GM19452 (cell line): ENCODE data around the gene AVEN.

Experiments
- ATAC-seq: cut with Tn5 transposase; IDR thresholded peaks from one replicate; pipeline ENCODE4 v1.9.1; 2021; ENCODE audit not compliant: unreplicated experiment

AVEN gene

DNA sequence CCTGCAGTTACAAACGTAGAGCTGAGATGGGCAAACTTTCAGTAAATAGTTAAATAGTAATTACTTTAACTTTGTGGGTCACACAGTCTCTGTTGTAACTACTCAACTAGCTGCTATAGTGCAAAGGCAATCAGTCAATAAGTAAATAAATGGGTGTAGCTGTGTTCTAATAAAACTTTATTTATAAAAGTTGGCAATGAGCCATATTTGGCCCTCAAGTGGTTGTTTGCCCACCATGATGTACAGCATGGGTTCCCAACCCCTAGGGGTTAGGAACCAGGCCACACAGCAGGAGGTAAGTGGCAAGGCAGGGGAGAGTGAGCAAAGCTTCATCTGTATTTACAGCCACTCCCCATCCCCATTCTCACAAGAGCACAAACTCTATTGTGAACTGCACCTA lies 115.6 kb downstream of the AVEN start:
- ATAC-seq, result no peak

DNA sequence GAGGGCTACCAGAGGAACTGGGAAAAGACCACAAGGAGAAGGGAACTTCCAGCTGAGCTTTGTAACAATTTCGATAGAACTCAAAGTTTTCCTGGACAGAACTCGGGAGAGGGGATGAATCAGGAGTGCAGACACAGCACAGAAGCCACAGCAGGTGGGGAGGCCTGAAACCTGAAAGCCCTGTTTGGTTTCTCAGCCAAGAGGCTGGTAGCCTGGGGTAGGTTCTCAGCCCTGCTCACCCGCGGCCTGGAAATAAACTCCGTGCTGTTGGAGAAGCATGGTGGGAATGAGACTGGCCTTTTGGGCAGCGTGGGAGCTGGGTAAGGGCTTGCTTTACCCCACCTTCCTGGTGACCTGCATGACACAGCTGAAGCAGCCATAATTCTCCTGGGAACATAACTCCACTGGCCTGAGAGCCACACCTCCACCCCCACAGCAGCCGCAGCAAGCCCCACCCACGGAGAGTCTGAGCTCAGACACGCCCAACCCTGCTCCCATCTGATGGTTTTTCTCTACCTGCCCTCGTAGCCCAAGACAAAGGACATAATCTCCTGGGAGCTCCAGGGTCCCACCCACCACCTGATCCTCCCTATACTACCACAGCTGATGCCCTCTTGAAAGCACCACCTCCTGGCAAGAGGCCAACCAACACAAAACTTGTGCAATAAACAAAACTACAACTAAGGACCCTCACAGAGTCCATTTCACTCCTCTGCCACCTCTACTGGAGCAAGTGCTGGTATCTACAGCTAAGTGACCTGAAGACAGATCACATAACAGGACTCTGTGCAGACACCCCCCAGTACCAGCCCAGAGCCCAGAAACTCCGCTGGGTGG lies 123.2 kb downstream of the AVEN start:
- no peak for ATAC-seq

- no peak for ATAC-seq
Measured at GRCh38 chr15:33913459-33913858, 125.5 kb downstream of the AVEN start.

DNA sequence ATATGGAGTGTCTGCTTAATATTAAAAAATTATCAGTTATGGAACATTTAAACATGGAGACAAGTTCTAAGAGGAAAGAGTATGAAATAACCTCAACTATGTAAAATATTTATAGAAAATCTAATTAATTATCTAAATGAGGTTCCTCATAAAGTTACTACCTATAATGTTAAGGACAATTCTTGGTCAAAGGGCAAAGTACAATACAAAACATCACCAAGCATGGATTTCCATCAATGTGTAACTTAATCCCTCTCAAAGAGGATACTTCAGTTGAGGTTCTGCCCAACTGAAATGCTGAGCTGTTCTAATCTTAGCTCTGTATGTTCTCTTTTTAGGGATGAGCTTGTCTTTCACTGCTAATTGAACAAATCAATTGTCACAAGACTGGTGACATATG lies 126.7 kb downstream of the AVEN start:
- ATAC-seq, result no peak

- no peak for ATAC-seq
Measured at GRCh38 chr15:33910741-33911140, 128.3 kb downstream of the AVEN start.

DNA sequence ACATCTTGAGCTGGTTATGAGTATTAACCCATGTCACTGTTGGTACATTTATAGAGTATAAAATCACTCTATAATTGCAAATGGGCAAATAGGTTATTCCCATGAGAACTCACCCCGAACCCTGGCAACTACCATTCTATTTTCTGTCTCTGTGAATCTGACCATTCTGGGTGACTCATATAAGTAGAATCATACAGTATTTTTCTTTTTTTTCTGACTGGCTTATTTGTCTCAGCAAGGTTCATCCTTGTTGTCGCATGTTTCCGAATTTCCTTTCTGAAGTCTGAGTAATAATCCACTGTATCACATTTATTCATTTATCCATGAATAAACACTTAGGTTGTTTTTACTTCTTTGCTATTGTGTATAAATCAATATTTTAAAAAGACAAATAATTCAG lies 130.6 kb downstream of the AVEN start:
- no peak for ATAC-seq

DNA sequence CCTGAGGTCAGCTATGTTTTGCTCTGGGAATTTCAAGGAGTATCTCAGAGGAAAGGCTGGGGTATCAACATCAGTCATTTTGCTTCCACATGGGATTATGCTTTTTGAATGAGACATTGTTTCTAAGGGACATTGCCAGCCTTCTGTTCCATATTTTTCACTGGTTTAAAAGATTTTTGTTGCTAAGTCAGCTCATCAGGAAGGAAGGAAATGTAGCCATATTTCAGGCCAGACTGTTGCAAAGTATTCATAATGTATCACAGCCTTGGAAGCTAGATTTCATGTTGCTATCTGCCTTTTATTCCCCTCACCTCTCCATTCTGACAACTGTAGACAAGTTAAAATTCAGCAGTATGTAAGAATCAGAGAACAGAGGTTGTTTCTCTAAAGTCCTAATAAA lies 131.7 kb downstream of the AVEN start:
- no peak for ATAC-seq

GRCh38 chr15:33903661-33904060 lies 135.3 kb downstream of the AVEN start:
- ATAC-seq, result no peak

- no peak for ATAC-seq
Measured at GRCh38 chr15:33902043-33902442, 137.0 kb downstream of the AVEN start.

GRCh38 chr15:33894193-33894592 lies 144.8 kb downstream of the AVEN start:
- ATAC-seq, result peak; percentile 62

- no peak for ATAC-seq
Measured at GRCh38 chr15:33888176-33888575, 150.8 kb downstream of the AVEN start.

DNA sequence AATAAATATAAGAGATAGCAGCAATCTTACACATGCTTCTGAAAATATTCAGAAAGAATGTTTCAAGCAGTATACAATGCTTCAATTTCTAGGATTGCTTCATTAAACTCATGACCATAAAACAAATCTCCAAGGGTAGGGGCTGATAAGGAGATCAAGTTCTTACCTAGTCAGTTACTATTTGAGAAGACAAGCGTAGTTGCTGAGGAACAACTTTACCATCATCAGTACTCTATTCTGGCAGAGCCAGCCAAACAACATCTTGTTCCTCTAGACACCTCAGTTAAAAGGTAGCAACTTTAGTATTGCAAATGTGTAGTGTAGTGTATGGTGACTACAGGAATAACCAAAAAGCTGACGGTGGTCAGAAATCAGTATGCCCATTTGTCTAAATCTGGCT lies 156.1 kb downstream of the AVEN start:
- ATAC-seq, result no peak

GRCh38 chr15:33874156-33874555 lies 164.8 kb downstream of the AVEN start:
- ATAC-seq, result no peak

GRCh38 chr15:33872416-33873106 lies 166.4 kb downstream of the AVEN start:
- no peak for ATAC-seq

DNA sequence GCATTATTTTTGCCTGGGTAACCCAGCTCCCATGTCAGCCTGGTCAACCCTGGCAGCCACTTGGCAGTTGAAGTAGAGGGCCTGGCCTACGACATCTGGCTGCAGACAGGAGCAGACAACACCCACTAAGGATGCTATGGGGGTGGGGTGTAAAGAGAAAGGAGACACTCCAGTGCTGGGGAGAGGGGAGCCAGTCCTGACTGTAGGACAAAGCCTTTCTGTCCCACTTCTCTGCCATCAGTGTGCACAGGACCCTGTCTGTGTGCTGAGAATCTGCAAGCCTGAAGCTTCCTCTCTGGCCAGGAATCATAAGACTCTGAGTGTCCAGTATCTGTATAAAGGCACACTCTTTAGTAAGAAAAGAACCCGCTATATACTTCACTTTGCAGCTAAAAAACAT lies 167.0 kb downstream of the AVEN start:
- no peak for ATAC-seq

- ATAC-seq, result no peak
Measured at GRCh38 chr15:33866101-33866737, 172.8 kb downstream of the AVEN start.

DNA sequence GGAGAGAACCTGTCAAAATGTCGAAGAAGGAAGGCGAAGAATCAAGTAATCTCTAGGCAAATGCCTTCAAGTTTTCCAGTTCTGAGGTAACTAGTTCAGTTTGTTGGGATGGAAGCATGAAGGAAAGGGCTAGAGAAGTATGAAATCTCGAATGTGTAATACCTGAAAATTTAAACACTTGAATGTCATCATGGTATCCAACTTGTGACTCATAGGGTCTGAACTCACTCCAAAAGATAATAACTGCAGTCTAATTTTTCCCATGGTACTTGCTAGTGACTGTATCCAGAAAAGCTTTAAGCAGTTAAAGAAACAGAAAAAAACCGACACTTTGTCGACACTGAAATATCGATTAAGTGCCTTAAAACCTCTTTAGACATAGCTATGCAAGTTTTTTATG lies 173.6 kb downstream of the AVEN start:
- ATAC-seq, result no peak

DNA sequence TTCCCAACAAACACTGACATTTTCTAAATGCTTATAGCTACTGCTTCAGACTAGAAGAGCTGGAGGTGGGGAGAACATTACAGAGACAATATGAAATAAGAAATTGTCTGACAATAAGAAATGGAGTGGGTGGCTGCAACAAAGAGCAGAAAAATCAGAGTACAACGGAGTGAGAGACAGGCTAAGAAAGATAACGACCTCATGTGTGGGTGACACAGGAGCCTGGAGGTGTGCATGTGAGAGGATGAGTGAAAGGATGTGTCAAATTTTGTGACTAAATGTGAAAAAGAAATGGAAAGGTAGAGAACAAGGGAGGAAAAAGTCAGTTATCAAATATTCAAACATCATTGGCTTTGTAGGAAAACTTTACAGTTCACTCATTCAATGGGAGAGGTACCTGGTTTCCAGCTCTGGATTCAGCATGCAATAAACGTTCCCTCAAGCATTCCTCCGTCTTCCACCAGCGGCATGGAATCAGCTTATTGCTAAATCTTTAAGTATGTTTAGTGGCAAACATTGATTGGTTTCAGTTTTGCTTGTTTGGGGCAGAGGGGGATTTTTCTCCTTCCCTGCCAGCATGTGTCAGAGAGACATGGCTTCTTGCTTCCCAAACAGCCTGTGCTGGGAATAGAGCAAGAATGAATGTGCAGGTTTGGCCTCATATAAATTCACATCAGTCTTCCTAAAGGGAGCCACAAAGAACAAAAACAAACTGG lies 174.5 kb downstream of the AVEN start:
- ATAC-seq, result no peak

DNA sequence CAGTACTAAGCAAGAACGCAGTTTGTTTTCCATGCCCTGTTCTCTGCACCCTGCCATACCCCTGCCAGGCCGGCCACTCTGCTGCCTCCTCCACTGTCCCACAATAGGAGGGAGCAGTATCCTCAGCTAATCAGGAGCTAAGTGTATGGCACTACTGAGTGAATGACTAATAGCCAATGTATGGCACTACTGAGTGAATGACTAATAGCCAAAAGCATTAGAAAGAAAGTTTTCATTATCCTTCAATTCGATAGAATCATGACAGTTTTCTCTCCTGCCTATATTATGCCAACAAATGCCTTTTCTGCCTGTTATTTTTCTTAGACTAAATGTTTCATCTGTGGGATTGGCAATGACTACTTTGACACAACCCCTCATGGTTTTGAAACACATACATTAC lies 178.2 kb downstream of the AVEN start:
- no peak for ATAC-seq

GRCh38 chr15:33859992-33860545 lies 178.9 kb downstream of the AVEN start:
- no peak for ATAC-seq

GRCh38 chr15:33858836-33859235 lies 180.2 kb downstream of the AVEN start:
- ATAC-seq, result no peak
